ENCODE data around the gene C1QTNF9.
"Not testable (repeated sequence)": the region's sequence is repeated elsewhere in the genome, so short reads cannot be mapped to it uniquely, and the experiment has no call there.

The C1QTNF9 gene

GRCh38 chr13:24281188-24282008 lies 28.0 kb upstream of the C1QTNF9 start:
- DNase-seq (ENCODE audit: extremely low read depth in 1 of 2, low read depth in 1 of 2): no peak

DNA sequence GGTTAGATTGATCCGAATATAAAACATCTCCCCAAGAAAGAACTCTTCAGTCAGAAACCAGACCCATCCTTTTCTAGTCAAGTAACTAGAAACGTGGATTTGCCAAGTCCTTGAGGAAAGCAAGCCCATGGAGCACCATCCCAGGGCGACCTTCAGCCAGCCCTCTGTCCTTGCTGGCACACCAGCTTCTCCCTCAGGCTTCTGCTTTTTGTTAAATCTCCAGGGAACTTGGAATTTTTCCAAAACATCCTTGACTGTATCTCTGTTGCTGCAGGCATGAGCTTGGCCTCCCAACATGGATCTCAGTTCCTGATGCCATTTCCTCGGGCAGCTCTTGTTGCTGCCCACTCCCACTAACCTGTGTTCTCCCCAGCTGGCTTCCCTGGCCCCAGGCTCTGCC lies 27.1 kb upstream of the C1QTNF9 start:
- no peak for DNase-seq (ENCODE audit: extremely low read depth in 1 of 2, low read depth in 1 of 2)

- DNase-seq (ENCODE audit: extremely low read depth in 1 of 2, low read depth in 1 of 2): no peak
Observed at GRCh38 chr13:24284889-24285565, 24.4 kb upstream of the C1QTNF9 start.

DNA sequence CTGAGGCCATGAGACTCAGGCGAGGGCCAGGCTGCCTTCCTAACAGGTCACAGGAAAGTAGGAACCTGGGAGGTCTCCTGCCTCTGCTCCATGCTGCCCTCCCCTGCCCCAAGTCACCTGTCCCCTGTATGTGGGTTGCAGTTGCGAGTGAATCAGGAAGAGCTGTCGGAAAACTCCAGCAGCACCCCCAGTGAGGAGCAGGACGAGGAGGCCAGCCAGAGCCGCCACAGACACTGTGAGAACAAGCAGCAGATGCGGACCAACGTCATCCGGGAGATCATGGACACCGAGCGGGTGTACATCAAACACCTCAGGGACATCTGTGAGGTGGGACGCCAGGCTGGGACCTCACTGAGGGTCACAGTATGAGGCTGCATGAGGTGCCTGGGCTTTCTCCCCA lies 22.8 kb upstream of the C1QTNF9 start:
- no peak for DNase-seq (ENCODE audit: extremely low read depth in 1 of 2, low read depth in 1 of 2)

- DNase-seq (ENCODE audit: extremely low read depth in 1 of 2, low read depth in 1 of 2): no peak
Observed at GRCh38 chr13:24287748-24288287, 21.6 kb upstream of the C1QTNF9 start.

- no peak for DNase-seq (ENCODE audit: extremely low read depth in 1 of 2, low read depth in 1 of 2)
Observed at GRCh38 chr13:24288870-24289269, 20.5 kb upstream of the C1QTNF9 start.

GRCh38 chr13:24290280-24290932 lies 19.0 kb upstream of the C1QTNF9 start:
- DNase-seq (ENCODE audit: extremely low read depth in 1 of 2, low read depth in 1 of 2): no peak

GRCh38 chr13:24292481-24292880 lies 16.9 kb upstream of the C1QTNF9 start:
- no peak for DNase-seq (ENCODE audit: extremely low read depth in 1 of 2, low read depth in 1 of 2)

- no peak for DNase-seq (ENCODE audit: extremely low read depth in 1 of 2, low read depth in 1 of 2)
Observed at GRCh38 chr13:24293746-24294145, 15.6 kb upstream of the C1QTNF9 start.

DNA sequence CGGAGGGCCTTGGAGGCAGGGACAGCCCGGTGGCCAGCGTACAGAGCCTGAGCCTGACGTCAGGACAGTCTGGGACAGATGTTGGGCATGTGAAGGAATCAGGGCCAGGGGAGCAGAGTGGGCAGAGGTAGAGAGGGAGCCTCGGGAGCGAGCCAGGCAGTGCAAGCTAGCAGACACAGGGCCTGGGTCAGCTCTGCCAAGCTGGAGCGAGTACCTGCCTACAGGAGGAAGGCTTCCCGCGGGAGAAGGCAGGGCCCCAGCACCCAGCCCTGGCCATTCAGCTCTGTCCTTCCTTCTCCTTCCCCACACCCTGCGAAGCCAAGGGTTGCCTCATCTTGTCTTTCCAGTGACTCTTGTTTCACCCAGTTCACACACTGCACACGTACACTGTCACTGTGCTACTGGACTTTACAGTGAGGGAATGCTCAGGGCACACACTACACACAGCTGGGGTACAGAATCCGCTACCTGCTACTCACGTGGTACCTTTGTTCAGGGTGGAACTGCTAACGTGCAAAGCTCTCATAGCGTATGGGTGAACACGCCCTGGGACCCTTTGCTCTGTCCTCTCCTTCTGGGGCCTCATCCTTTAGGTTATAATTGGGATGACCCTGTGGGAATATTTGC lies 9.8 kb upstream of the C1QTNF9 start:
- DNase-seq (ENCODE audit: extremely low read depth in 1 of 2, low read depth in 1 of 2): no peak

- DNase-seq (ENCODE audit: extremely low read depth in 1 of 2, low read depth in 1 of 2): no peak
Observed at GRCh38 chr13:24301434-24301833, 7.9 kb upstream of the C1QTNF9 start.

GRCh38 chr13:24301911-24302310 lies 7.5 kb upstream of the C1QTNF9 start:
- DNase-seq (ENCODE audit: extremely low read depth in 1 of 2, low read depth in 1 of 2): no peak

- no peak for DNase-seq (ENCODE audit: extremely low read depth in 1 of 2, low read depth in 1 of 2)
Observed at GRCh38 chr13:24304620-24305019, 4.8 kb upstream of the C1QTNF9 start.

GRCh38 chr13:24306632-24307031 lies 2.7 kb upstream of the C1QTNF9 start:
- no peak for DNase-seq (ENCODE audit: extremely low read depth in 1 of 2, low read depth in 1 of 2)

DNA sequence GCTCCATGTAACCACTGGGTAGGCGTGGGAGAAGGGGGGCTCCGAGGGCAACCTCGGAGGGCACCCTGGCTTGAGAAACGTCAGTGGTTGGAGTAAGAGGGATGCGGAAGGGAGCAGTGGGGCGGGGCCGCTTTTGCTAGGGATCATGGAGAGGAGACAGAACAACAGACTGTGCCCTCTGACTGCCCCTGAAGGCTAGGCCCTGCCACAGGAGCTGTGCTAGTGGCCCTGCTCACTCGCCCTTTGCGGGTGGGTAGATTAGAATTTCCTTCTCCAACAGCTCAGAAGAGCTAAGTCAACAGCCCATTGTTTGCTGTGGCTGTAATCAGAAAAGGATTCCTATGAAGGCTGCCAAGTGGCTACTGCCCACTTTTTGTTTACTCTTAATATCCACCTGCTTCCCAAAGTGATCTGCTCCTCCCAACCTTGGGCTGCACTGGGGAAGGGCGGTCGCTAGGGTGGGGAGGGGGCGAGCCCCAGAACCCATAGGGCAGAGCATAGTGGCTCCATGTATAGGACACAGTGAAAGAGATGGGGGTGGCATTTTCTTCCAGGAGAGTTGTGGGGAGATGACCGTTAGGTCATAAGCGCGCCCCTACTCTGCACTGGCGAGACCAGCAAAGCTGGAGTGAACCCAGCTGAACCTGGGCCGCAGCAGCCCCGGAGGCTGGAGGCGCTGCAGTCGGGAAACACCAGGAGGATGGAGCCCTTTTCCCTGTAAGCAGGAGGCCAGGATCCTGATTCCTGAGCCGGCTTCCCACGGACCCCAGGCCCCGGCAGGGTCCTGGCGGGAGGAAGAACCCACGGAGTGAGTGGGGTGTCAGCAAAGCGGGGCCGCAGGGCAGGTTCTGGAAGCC lies 1.9 kb upstream of the C1QTNF9 start:
- DNase-seq (ENCODE audit: extremely low read depth in 1 of 2, low read depth in 1 of 2): no peak

- DNase-seq (ENCODE audit: extremely low read depth in 1 of 2, low read depth in 1 of 2): no peak
Observed at GRCh38 chr13:24308068-24308445, 1.3 kb upstream of the C1QTNF9 start.

GRCh38 chr13:24308488-24309020 lies 826 bp upstream of the C1QTNF9 start:
- DNase-seq (ENCODE audit: extremely low read depth in 1 of 2, low read depth in 1 of 2): no peak

DNA sequence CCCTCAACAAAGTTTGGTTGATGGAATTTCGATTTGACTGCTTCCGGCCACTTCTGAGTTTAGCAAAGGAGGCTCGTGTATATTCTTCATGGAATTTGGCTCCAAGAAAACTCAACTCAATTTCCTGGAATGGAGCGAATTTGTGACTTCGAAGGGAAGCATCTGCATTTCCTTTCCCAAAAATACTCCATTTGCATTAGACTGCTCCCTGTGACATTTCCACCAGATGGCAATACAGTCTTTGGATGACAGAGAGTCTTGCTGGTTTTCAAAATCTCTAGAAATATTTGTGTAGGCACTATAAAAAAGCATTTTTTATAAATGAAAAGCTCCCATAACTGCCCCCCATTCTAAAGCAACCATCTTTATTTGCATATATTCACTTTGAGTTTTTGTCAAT lies 4.1 kb downstream of the C1QTNF9 start:
- DNase-seq (ENCODE audit: extremely low read depth in 1 of 2, low read depth in 1 of 2): no peak

DNA sequence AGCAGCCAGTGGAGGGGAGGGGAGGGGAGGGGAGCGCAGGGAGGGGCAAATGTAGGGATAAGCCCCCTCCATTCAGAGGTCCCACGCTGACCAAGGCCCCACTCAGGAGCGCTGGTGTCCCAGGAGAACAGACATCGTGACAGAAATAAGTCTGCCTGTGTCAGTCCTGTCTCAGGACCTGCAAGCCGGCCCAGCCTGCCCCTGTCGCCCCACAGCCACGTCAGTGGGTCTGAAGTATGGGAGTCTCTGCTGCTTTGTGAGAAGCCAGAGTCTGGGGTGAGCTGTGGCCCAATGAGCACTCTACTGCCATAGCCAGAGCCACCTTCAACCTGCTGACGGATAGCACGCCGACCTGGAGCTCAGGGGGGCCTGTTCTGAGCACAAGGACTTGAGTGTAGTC lies 8.5 kb downstream of the C1QTNF9 start:
- DNase-seq (ENCODE audit: extremely low read depth in 1 of 2, low read depth in 1 of 2): not testable (repeated sequence)

GRCh38 chr13:24318878-24319277 lies 9.5 kb downstream of the C1QTNF9 start:
- DNase-seq (ENCODE audit: extremely low read depth in 1 of 2, low read depth in 1 of 2): not testable (repeated sequence)
